HG03342 (cell line): ENCODE measurements around the gene NUDT4.

Experiments
- ATAC-seq: cut with Tn5 transposase; IDR thresholded peaks from one replicate; pipeline ENCODE4 v1.9.1; 2021; ENCODE audit warnings: mild to moderate bottlenecking, moderate library complexity; ENCODE audit not compliant: unreplicated experiment

NUDT4 gene

DNA sequence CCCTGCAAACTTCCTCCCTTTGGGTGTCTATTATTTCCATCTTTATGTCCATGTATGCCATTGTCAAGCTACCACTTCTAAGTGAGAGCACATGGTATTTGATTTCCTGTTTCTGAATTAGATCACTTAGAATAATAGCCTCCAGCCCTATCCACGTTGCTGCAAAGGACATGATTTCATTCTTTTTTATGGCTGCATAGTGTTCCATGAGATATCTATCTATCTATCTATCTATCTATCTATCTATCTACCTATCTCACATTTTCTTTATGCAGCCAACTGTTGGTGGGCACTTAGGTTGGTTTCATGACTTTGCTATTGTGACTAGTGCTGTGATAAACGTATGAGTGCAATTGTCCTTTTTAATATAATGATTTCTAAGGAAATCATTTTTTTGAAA is 78.4 kb downstream of the NUDT4 start:
- no peak for ATAC-seq
